Mesenteric fat pad (tissue), 1 donor: Measurements from ENCODE around the gene SNED1. TPM values are rescaled to one million over a fixed set of nuclear protein-coding genes. Genes with fewer than 3 reads are reported as not detected.
A peak's percentile ranks its signal among the peaks of the same experiment; 100 is the strongest.

Source experiments
- DNase-seq: peaks from one replicate; pipeline ENCODE4 v3.0.0-alpha.2; 2020; ENCODE audit warnings: low spot score
- total RNA-seq: library from RNA; stranded (reverse); fragmentation: NEBNext Ultra II Directional; extraction: Animal tissue kit (Norgen Biotek cat#: 25700); gene quantifications from one replicate; pipeline ENCODE4 v1.2.1, GENCODE V29; 2021
- donor health status: DM: yes; HTN: yes; CAD: no.

SNED1 gene
- total RNA-seq, 1 donor from 2014 or later, result 58.0 TPM

DNA sequence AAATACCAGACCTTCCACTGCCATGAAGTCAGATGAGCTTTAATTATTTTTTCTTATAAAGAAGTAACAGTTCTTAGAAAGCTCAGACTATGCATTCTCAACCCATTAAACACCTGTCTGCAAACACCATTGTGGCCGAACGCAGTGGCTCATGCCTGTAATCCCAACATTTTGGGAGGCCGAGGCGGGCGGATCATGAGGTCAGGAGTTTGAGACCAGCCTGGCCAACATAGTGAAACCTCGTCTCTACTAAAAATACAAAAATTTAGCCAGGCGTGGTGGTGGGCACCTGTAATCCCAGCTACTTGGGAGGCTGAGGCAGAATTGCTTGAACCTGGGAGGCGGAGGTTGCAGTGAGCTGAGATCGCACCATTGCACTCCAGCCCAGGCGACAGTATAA lies 106.2 kb downstream of the SNED1 start:
- DNase-seq, result peak; percentile 62

DNA sequence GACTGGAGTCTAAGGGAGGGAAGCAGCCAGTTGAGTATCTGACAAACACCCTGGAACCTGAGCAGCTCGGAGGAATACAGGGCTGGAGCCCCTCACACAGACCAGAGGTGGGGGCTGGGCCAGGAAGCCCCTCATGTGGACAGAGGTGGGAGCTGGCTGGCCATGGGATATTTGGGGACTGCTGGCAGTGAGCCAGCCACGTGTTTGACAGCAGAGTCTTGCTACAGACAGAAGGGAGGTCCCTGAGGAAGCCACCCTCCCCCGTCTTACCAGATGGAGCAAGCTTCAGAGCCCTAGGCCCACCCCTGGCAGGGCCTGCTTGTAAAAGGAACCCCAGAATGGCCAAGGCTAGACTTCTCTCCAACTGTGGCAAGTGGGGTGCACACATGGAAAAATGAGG lies 107.2 kb downstream of the SNED1 start:
- peak; percentile 71 for DNase-seq

DNA sequence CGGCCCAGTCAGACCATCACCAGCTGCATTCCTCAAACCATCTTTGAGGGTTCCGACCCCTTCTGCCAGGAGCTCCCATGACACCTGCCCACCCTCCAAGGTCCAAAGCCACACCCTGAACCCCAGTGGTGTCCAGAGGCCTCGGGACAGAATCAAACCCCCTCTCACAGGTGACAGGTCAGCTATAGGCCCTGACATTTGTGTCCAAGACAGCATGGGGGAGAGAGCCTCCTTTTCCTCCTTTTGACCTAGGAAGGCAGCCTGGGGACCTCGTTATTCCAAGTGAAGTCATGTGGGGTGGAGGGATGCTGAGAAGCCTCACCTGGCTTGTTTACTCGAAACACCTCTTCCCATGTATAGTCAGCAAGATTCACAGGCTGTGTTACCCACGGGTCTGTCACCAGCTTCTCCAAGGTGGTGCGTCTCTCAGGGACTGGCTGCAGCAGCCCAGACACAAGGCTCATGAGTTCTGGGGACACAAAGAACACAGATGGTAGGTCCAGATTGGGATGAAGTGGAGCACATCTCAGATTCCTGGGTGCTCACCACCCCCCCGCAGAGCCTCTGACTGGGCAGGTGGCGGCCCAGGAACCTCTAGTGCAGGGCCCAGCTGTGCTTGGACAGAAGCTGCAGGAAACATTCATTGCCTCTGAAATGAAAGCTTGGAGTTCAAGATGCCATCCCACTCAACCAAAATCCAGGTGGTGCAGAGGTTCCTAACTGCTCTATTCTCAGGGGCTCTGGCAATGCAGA lies 108.8 kb downstream of the SNED1 start:
- DNase-seq, result peak; percentile 68

DNA sequence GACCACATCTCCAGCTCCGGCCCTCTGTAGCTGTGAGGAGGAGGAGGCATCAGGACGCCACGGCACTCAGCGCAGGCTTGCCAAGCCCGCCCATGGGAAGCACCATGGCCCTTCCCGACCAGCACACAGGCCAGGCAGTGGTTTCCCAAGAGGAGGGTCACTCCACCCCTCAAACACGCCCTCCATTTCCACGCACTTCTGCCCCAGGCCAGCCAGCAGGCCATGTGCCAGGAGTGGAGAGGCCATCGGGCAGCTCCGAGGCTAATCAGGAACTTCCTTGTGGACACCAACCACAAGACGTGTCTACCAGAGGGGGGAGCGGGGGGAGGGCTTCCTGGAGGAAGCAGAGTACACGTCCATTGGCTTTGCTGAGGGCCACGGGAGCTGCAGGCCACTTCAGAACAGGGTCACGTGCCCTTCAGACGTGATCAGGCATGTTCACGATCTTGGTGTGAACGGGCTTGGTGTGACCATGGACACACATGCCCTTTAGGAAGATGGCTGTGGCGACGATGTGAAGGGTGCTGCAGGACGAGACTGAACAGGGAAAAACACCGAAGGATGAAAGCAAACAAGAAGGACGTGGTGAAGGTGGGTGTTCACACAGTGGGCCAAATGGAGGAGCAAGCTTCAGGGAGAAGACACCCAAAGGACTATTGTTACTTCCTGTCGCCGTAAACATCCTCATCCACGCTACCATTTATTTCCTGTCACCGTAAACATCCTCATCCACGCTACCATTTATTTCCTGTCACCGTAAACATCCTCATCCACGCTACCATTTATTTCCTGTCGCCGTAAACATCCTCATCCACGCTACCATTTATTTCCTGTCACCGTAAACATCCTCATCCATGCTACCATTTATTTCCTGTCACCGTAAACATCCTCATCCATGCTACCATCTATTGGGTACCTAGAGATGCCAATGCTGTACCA lies 110.1 kb downstream of the SNED1 start:
- DNase-seq, result peak; percentile 76

DNA sequence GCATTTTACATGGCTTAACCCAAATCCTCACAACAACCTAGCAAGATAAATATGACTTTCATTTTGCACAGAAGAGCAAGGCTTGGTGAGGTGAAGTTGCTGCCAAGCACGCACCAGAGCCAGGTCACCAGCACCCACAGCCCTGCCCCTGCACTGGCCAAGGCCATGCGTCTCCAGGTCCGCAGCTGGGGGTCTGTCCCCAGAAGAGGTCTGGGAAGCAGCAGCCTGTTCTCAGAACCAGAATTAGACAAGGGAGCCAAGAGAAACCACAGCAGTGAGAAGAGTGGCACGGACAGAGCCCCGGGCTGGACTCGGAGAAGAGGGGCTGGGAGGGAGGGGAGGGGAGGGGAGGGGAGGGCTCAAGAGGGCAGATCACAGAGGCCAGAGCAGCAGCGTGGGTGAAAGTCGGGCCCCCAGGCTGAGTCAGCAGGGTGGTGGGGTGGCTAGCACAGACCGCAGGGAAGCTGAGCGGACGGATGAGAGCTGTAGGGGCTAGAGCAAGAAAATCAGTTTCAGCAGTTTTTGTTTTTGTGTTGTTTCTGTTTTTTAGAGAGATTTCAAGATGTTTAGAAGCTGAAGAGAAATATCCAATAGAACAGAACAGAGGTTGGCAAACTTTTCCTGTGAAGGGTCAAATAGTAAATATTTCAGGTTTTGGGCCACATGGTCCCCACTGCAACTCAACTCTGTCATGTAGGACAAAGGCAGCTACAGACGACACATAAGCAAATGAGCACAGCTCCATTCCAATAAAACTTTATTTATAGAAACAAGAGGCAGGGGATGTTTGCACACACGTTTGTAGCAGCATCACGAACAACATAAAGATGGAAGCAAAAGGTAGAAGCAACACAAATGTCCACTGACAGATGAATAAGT lies 111.0 kb downstream of the SNED1 start:
- DNase-seq, result peak; percentile 68

DNA sequence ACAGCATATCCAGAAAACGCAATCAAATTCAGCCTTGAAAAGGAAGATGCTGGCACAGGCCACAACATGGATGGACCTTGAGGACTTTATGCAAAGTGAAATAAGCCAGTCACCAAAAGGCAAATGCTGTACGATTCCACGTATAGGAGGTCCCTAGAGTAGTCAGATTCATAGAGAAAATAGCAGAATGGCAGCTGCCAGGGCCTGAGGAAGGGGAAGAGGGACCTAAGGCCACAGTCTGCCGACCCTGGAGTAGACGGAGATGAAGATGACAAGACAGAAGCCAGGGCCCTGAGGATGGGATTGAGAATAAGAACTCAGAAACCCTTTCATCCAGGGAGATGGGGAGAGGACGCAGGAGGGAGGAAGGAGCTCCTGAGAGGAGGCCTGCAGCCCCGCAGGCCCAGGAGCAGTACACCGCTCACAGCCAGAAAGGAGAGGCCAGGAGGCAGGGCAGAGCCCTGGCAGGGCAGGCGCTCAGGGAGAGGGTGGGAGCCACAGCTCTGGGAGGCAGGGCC lies 111.7 kb downstream of the SNED1 start:
- DNase-seq, result no peak

DNA sequence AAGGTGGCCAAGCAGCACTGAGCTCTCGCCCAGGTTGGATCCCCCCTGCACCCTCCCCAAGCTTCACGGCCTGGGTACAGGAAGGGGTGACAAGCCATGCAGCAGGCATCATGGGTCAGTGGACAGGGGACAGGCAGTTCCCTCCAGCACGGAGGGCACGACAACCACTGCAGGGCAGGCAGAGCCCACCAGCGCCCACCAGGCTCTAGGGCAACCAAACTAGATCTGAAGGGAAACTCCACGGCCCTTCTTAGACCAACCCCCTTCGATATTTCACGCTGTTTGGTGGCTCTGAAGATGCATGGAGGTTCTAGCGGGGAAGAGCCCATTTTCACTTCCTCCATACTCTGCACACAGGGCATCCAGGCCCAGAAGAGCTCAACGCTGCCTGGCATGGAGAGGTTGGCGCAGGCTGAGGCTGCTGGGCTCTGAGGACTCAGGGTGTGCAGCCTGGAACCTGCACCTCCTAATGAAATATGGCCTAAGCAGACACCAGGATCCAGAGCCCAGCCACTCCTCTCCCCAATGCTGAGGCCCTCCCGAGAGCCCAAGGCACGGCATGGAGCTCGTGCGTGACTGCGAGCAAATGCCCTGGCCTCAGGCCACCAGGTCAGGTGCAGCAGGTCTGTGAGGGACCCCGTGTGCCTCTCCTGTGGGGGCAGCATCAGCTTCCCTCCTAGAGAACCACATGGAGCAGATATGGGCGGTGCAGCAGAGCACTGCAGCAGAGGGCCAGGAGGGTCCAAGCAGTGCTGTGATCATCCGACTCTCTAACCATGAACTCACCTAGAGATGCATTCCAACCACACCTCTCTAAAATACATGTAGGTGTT lies 112.4 kb downstream of the SNED1 start:
- DNase-seq, result peak; percentile 65

DNA sequence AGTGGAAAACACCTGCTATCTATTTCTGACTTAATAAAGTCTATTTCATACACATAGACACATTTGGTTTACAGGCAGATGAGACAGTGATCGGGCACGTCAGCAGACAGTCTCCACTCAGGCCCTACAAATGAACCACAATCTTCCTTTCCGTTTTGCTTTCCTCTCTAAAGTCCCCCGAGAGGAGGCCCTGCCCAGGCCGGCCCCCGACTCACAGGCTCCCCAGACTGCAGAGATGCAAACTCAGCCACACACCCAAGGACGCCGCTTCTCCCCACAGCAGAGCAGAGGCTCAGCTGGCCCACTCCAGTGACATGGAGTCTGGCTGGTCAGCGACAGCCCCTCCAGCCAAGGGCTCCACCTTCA lies 113.0 kb downstream of the SNED1 start:
- DNase-seq, result peak; percentile 65

DNA sequence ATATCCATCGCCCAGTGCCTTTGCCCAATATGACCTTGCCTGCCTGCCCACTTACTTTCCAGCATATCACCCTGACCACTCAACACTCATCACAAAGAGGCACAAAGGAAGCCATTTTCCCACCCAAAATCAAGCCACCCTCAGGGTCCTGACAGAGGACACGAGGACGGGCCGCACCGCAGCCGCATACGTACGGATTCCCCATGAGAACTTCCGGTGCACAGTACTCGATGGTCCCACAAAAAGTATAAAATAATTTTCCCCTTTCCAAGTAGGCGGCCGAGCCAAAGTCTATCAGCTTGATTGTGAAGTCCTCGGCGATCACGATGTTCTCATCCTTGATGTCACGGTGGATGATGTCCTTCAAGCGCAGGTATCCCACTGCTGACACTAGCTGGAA lies 113.6 kb downstream of the SNED1 start:
- DNase-seq, result peak; percentile 55

DNA sequence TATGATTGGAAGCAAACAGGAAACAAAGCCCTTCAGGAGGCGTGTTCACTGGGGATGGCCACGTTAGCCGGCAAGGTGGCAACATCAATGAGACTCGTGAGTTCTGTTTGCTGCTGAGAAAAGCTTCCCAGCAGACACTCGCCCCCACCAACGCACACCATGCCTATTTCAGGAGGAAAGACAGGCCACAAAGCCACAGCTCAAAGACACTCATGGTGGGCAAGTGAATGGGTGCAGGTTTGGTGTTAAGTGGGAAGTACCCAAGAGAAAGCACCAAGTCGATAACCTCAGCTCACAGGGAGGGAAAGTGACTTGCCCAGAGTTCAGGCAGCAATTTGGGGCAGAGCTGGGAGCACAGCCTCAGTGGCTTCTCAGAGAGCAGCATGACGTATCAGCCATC lies 114.2 kb downstream of the SNED1 start:
- peak; percentile 67 for DNase-seq

DNA sequence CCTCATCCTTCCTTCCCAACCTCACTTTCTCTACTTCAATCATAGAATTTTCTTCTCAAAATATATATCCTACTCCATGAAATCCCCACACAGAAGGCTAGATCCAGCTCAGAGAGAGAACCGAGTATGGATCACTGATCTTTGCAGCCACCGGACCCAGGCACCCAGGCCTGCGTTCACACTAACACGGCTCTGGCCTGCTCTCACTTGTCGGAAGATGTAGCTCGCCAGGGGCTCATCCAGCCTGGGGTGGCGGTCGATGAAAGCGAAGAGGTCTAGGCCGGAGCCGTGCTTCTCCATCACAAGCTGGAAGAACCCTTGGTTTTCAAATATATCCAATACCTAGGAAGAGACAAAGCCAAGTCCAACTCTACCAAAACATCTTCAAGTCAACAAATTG lies 116.4 kb downstream of the SNED1 start:
- DNase-seq, result peak; percentile 85

DNA sequence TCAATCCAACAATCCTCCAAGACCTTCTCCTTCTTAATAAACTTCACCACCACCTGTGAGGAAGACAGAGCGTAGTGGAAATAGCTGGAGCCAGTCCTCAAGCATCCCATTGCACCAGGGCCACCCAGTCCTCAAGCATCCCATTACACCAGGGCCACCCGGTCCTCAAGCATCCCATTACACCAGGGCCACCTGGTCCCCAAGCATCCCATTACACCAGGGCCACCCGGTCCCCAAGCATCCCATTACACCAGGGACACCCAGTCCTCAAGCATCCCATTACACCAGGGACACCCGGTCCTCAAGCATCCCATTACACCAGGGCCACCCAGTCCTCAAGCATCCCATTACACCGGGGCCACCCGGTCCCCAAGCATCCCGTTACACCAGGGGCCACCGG lies 116.9 kb downstream of the SNED1 start:
- peak; percentile 20 for DNase-seq

DNA sequence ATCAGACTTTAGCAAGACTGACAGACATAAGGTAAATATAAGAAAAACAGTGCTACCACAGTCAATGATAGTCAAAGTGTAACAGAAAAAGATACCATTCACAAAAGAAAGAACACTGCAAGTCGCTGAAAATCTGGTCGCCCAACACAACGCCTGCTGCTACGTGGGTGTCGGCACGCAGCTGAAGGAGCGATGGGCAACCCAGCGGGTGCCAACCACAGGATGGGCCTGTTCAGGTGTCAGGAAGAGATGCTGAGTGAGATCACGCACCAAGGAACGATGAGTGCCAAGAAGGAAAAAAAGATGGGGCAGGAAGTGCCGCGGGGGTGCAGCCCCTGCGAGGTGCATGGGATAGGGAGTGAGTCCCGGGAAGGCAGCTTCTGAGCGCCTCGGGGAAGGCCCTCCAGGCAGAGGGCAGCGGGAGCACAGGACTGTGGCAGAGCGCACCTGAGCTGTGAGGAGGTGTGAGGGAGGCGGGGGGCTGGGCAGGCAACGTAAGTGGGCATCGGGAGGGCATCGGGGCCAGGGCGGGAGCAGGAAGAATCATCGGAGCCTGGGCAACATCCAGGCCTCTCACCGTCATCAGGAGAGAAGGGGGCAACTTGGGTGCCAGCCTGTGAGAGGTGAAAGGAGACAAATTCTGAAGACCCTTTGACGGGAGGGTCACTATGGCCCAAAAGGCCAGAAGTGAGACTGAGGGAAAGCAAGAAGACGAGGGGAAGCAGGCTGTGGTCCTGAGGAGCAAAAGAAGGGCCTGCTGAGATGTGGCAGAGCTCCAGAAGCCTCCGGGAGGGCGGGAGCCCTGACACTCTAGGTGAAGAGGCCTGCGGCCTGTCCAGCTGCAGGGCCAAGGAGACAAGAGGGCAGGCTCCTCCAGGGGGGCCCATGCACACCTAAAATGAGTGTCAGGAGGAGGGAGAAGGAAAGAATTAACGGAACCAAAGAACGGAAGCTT lies 118.5 kb downstream of the SNED1 start:
- peak; percentile 77 for DNase-seq

DNA sequence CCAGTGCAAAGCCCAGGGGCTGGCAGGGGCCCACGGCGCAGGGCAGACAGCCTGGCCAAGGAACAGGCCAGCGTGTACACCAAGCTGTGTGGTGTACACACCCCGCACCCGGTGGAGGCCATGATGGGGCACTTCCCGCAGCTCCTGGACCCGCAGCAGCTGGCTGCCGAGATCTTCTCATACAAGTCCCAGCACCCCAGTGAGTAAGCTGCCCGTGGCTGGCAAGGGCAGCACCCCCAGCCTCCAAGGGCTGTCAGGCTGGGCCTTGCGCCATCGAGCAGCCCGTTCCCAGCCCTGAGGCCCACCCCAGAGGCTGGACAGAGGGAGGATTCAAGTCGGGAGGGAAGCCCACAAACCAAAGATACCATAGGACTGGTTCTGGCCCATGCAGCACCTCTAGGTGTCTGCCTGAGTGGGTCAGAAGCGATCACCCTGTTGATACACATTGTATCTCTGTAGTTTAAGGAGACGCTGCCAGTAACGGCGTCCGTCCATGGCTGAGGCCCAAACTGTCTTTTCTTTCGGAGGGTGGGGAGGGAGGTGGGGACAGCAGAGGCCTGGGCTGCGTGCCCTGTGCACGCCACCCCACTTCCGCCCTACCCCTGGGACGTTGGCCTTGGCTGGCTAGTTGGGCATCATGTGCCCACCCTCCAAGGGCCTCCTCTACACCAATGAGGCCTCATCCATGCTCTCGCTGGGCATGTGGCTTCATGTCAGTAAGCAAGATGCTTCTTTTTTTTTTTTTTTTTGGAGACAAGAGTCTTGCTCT lies 120.5 kb downstream of the SNED1 start:
- DNase-seq, result peak; percentile 79

DNA sequence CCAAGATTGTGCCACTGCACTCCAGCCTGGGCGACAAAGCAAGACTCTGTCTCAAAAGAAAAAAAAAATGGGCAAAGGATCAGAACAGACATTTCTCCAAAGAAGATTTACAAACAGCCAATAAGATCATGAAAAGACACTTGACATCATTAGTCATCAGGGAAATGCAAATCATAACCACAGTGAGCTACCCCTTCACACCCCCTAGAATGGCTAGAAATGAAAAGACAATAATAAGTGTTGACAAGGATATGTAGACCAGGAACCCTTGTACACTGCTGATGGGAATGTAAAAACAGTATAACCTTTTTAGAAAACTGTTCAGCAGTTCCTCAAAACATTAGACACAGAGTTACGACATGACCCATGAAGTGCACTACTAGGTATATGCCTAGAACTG lies 122.0 kb downstream of the SNED1 start:
- DNase-seq, result no peak

DNA sequence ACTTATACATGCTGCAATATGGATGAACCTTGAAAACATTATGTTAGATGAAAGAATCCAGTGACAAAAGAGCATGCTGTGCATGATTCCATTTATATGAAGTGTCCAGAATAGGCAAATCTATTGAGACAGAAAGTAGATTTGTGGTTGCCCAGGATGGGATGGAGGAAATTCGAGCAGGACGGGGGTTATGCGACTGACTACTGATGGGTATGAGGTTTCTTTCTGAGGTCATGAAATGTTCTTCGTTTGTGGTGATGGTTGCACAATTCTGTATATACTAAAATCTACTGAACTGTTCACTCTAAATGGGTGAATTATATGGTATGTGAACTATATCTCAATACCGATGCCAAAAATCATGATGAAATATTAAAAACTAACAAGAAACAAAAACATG lies 122.6 kb downstream of the SNED1 start:
- DNase-seq, result no peak

DNA sequence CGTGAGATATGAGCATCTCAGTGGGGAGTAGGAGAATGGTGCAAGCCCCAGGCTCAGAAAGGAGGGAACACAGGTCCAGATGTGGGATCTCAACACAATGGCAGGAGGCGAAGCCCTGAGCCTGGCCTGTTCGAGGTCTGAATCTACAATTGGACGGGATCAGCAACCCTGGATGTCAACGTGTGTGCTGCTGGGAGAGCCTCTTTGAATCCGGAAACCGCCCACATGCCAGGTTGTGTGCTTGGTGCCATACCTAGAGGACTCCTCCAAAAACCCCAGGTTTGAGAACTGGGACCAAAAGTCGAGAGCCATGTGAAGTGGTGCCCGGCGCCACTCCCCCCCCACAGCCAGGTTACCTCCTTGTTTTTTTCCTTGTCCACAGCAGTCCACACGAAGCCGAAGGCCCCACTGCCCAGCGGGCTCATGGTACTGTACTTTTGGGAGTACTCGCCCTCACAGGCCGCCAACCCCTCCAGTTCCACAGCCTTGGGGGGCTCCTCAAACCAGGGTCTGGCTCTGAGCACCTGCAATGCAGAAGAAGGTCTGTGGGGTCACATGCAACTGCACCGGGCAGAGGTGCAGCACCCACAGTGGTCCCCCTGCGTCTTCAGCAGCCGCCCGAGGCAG lies 124.1 kb downstream of the SNED1 start:
- DNase-seq, result peak; percentile 71
